Measurements from ENCODE around the gene KATNA1.
A peak's percentile ranks its signal among the peaks of the same experiment; 100 is the strongest.
"Not testable (repeated sequence)": the region's sequence is repeated elsewhere in the genome, so short reads cannot be mapped to it uniquely, and the experiment has no call there.

KATNA1 gene

DNA sequence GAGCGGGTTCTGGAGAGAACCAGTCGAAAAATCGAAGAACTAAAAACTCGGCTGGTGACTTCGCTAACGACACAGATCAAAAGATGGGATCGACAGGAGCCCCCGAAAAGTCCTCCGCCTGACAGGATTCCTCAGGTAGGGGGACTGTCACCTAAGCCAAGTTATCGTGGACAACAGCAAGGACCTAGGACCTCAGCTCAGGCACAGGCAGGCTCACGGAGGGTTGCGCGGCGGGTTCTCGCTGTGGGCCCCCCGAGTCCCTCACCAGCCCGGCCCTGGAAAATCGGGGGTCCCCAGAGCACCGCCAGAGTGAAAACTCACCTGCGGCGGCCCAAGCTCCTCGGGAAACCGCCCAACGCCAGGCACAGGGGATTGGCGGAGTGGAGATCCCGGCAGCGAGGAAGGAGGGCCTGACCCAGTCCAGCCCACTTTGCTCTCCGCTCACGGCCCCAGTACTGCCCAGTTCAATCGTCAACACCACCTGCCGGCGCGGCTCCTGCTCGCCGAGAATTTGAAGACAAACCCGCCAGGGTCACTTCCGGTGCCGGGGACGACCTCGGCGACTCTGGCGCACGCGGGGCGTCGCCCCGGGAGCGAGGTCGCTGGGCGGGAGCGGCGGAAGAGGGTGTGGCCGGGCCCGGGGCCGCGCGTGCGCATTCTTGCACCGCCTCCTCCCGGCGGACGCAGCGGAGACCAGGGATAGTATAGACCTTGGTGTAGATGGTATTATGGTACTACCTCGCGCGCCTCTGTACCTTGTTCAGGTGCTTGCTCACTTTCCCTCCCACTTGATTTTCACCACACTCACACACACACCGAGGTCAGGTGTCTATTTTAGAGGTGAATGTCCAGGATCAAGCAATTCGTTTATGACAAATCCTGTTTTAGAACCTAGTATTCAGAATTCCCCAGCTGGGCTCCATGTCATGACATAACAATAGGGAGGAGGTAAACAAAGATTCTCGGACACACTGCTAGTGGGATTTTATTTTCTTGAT is at the start of gene KATNA1:
Gene KATNA1, minus strand, starts transcription at position 567 of the 998 bp plus-strand sequence. CDS start 10,167 bp downstream, outside the sequence.
- peak; percentile 68 to 79 (median 73) for DNase-seq (ENCODE audit: low read depth in 3 of 3, low spot score in 1 of 3)

- DNase-seq (ENCODE audit: low read depth in 3 of 3, low spot score in 1 of 3), result no peak
Observed at GRCh38 chr6:149698175-149698574, 49.7 kb upstream of the KATNA1 start.

GRCh38 chr6:149696901-149697300 is 48.4 kb upstream of the KATNA1 start:
- no peak for DNase-seq (ENCODE audit: low read depth in 3 of 3, low spot score in 1 of 3)

GRCh38 chr6:149694921-149695320 is 46.4 kb upstream of the KATNA1 start:
- no peak for DNase-seq (ENCODE audit: low read depth in 3 of 3, low spot score in 1 of 3)

DNA sequence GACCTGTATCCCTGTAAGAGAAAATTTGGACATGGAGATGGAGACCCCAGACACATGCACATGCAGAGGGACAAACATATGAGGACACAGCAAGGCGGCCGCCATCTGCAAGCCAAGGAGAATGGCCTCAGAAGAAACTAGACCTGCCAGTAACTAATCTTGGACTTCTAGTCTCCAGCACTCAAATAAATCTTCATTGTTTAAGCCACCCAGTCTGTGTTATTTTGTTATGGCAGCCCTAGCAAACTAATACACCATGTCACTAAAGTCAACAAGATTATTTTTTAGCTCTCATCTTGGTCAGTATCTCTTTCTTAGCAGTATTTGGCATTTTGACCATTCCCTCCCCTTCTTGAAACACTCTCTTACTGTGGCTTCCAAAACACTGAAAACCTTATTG is 42.7 kb upstream of the KATNA1 start:
- no peak for DNase-seq (ENCODE audit: low read depth in 3 of 3, low spot score in 1 of 3)

DNA sequence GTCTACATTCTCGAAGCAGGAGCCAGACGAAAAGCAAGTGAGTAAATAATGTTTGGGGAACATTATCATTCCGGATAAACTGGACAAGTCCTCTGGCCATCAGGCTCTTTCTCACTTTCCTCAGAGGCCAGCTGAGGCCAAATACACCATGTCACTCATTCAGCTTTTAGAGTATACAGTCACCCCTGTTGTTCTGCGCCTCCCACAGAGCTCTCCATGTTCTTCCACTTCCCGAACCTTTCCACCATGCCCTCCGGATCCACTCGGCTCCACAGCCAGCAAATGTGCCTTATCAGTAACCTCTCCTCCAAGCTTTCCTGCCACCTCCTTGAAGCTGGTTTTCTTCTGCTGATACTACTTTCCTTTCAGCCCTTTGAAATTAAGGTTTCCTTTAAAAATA is 37.7 kb upstream of the KATNA1 start:
- DNase-seq (ENCODE audit: low read depth in 3 of 3, low spot score in 1 of 3), result no peak

DNA sequence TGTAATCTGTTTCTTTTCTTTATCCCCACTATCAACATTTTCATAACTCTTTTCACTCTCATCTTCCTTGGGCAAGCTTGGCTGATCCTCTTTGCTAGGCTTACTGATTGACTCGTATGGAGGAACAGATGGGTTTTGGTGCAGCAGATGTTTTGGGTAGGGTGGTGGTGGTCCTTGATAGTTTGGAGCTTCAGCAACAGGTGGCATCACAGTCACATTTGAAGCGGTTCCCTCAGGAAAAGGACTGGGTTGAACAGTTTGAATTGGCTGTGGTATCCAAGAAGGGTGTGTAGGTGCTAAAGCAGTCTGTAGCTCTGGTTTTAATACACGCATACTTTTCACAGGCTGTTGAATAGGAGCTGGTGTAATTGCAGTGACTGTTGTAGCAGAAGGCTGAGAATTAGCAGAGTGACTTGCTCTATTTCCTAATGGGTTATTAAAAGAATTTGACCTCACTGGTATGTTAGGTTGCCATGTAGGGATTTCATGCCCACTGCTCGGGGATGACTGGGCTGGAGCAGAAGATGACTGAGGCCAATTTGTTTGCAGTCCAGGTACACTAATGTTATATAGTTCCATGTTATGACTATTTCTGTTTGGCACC is 34.8 kb upstream of the KATNA1 start:
- DNase-seq (ENCODE audit: low read depth in 3 of 3, low spot score in 1 of 3), result no peak

GRCh38 chr6:149681845-149682244 is 33.3 kb upstream of the KATNA1 start:
- DNase-seq (ENCODE audit: low read depth in 3 of 3, low spot score in 1 of 3), result not testable (repeated sequence)

- no peak for DNase-seq (ENCODE audit: low read depth in 3 of 3, low spot score in 1 of 3)
Observed at GRCh38 chr6:149681209-149681608, 32.7 kb upstream of the KATNA1 start.

DNA sequence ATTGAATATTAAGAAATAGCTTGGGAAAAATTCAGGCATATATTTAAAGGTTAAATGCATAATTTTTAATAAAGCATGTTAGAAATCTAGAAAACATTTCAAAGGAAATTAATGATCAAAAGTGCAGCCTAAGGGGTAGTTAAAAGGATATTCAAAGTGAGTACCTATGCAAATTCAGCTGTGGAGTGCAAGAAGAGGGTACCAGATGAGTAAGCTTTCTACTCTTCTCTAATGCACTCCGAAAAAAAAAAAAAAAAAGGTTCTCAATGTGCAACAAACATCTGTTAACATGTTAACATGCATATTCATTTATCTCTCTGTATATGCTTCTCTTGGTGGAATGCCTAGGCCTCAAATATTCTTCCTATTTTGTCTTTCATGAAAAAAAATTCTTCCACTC is 32.0 kb upstream of the KATNA1 start:
- no peak for DNase-seq (ENCODE audit: low read depth in 3 of 3, low spot score in 1 of 3)

GRCh38 chr6:149672265-149672664 is 23.8 kb upstream of the KATNA1 start:
- not testable (repeated sequence) for DNase-seq (ENCODE audit: low read depth in 3 of 3, low spot score in 1 of 3)

GRCh38 chr6:149660028-149660427 is 11.5 kb upstream of the KATNA1 start:
- no peak for DNase-seq (ENCODE audit: low read depth in 3 of 3, low spot score in 1 of 3)

- DNase-seq (ENCODE audit: low read depth in 3 of 3, low spot score in 1 of 3), result no peak
Observed at GRCh38 chr6:149657441-149657840, 8.9 kb upstream of the KATNA1 start.

DNA sequence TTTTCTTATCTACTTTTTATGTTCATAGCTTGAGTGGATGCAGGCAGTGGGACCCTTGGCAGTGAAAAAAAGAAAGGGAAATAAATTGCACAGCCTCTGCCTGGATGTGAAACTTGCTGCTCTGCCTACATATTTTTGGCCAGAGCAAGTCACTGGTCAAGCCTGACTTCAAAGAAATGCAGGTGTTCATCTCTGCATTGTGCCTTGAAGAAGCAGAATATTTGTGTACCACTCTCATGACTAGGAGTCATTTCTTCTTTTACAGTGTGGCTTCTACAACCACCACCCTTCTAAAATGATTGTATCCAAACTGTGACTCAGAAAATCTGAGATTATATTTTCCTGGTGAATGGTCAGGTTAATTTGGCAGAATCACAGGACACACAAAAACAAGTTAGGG is 2.5 kb upstream of the KATNA1 start:
- DNase-seq (ENCODE audit: low read depth in 3 of 3, low spot score in 1 of 3), result no peak

- no peak for DNase-seq (ENCODE audit: low read depth in 3 of 3, low spot score in 1 of 3)
Observed at GRCh38 chr6:149646599-149646998, 1.9 kb downstream of the KATNA1 start.

DNA sequence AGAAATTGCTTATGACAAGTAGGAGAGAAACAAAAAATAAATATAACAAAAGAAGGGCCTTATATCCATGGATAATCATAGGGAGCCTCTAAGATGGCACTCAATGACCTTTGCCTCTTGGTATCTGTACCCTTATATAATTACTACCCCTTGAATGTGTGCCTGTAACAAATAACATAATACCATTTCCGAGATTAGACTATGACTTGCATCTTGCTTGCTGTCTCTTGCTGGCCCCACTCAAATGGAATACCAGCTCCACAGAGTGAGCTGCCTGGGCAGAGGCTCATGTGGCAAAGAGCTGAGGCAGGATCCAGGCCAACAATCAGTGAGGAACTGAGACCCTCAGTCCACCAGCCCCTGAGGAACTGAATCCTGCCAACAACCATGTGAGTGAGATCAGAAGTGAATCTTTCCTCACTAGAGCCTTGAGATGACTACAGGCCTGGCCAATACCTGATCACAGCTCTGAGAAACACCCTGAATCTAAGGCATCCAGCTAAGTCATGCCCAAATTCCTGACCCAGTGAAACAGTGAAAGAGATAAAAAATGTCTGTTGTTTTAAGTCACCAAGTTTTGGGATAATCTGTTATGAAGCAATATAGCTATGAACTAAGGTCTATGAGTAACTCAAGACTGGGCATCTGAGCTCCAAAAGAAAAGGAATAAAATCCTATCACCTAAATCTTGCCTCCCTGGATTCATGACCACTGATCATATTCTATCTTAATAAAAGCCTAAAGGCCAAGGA is 5.5 kb downstream of the KATNA1 start:
- no peak for DNase-seq (ENCODE audit: low read depth in 3 of 3, low spot score in 1 of 3)

- no peak for DNase-seq (ENCODE audit: low read depth in 3 of 3, low spot score in 1 of 3)
Observed at GRCh38 chr6:149636124-149636523, 12.4 kb downstream of the KATNA1 start.

DNA sequence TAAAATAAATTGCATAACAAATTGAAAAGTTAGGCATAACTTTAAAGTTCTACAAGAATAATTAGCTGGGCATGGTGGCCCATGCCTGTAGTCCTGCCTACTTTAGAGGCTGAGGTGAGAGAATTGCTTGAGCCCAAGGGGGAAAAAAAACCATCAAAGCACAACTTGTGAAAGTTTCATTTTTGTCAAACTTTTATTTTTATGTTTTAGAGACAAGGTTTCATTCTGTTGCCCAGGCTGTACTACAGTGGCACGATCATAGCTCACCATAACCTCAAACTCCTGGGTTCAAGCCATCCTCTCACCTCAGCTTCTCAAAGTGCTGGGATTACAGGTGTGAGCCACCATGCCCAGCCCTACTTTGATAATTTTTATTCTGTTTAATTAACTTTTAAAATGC is 14.2 kb downstream of the KATNA1 start:
- no peak for DNase-seq (ENCODE audit: low read depth in 3 of 3, low spot score in 1 of 3)

GRCh38 chr6:149628875-149629510 is 19.5 kb downstream of the KATNA1 start:
- no peak for DNase-seq (ENCODE audit: low read depth in 3 of 3, low spot score in 1 of 3)

DNA sequence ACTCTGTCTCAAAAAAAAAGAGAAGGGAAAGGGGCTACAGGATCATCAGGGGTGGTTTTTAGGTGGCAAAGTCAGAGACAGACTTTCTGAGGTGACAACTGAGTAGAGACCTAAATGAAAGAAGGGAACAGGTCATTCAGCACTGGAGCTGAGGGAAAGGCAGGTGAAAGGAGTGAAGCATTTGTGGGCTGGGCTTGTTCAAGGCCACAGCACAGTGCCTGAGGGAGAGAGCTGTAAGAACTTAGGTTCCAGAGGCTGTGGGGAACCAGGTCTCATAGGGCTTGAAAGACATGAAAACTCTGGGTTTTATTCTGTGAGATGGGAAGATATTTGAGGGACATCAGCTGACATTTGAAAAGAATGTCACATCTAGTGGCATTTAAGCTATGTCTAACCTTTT is 20.8 kb downstream of the KATNA1 start:
- no peak for DNase-seq (ENCODE audit: low read depth in 3 of 3, low spot score in 1 of 3)

DNA sequence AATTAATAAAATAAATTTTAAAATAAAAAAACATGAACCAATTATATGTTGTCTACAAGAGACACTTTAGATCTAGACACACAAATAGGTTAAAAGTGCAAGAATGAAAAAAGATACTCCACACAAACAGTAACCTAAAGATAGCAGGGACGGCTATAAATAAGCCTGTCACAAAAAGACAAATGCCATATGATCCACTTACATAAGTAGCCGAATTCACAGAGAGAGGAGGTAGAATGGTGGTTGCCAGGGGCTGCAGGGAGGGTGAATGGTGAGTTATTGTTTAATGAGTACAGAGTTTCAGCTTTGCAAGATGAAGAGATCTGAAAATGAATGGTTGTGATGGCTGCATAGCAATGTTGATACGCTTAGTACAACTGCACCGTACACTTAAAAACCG is 32.7 kb downstream of the KATNA1 start:
- no peak for DNase-seq (ENCODE audit: low read depth in 3 of 3, low spot score in 1 of 3)
